Naive thymus-derived CD4-positive, alpha-beta T cell (primary cell): ENCODE results near the gene KIF18B. TPM values are rescaled to one million over a fixed set of nuclear protein-coding genes. Genes with fewer than 3 reads are reported as not detected.
A peak's percentile ranks its signal among the peaks of the same experiment; 100 is the strongest.

Experiments
- ATAC-seq: fragments of 150-1000 bp; cut with Tn5 transposase; 2 replicates; pipeline ENCODE4 v1.10.0; 2021; ENCODE audit warnings: mild to moderate bottlenecking, moderate library complexity
- CTCF ChIA-PET: fragments of 350-600 bp; sonication (Branson Sonifier 250); formaldehyde crosslinking; loops from one replicate; lab custom pipeline; 2021; ENCODE audit warnings: antibody characterized with exemption; lab: Charles Lee
- POLR2A ChIA-PET: fragments of 350-600 bp; sonication (Branson Sonifier 250); formaldehyde crosslinking; loops from one replicate; lab custom pipeline; 2021; ENCODE audit warnings: antibody characterized with exemption, inconsistent platforms; lab: Charles Lee
- DNase-seq, 9 donors: peaks; one replicate each; pipeline versions ENCODE4 v3.0.0 to v3.0.0-alpha.2; 2020 to 2022; ENCODE audit warnings: mixed read lengths in 1 of 9
- H3K27ac ChIP-seq: one replicate; pipeline ENCODE4 v1.7.0; 2013; ENCODE audit warnings: mild to moderate bottlenecking, low read depth, low read length, moderate library complexity
- H3K27me3 ChIP-seq, 2 donors: one replicate each; pipeline ENCODE4 v1.7.0; 2013; ENCODE audit warnings: low read length in 2 of 2, mild to moderate bottlenecking in 2 of 2, moderate library complexity in 2 of 2; ENCODE audit not compliant: control insufficient read depth in 2 of 2, insufficient read depth in 2 of 2
- H3K36me3 ChIP-seq, 3 experiments: 1 replicate in 2 of 3; 2 replicates in 1 of 3; pipeline ENCODE4 v1.7.0; 2013; ENCODE audit warnings: low read length in 3 of 3, mild to moderate bottlenecking in 3 of 3, moderate library complexity in 1 of 3; ENCODE audit not compliant: insufficient read depth in 3 of 3, control insufficient read depth in 2 of 3
- H3K4me1 ChIP-seq, 2 donors: one replicate each; pipeline ENCODE4 v1.7.0; 2013; ENCODE audit warnings: low read length in 2 of 2, mild to moderate bottlenecking in 2 of 2, moderate library complexity in 1 of 2; ENCODE audit not compliant: control insufficient read depth in 2 of 2, insufficient read depth in 2 of 2
- H3K4me3 ChIP-seq: 2 replicates; pipeline ENCODE4 v1.7.0; 2013; ENCODE audit warnings: mild to moderate bottlenecking, low read length
- H3K9me3 ChIP-seq, 3 experiments: 1 replicate in 2 of 3; 2 replicates in 1 of 3; pipeline ENCODE4 v1.7.0; 2013; ENCODE audit warnings: low read length in 3 of 3; ENCODE audit not compliant: control insufficient read depth in 2 of 3
- H3K27ac Mint-ChIP-seq, 9 donors: one replicate each; pipeline ENCODE4 v1.8.0; 2020 to 2022; ENCODE audit warnings: mixed read lengths in 9 of 9, mild to moderate bottlenecking in 8 of 9, moderate library complexity in 5 of 9, inconsistent platforms in 2 of 9
- H3K27me3 Mint-ChIP-seq, 5 donors: one replicate each; pipeline ENCODE4 v1.8.0; 2021 to 2022; ENCODE audit warnings: mixed read lengths in 5 of 5, mild to moderate bottlenecking in 1 of 5
- H3K36me3 Mint-ChIP-seq, 5 donors: one replicate each; pipeline ENCODE4 v1.8.0; 2020 to 2022; ENCODE audit warnings: mixed read lengths in 5 of 5, mild to moderate bottlenecking in 3 of 5, inconsistent platforms in 1 of 5
- H3K4me1 Mint-ChIP-seq, 7 donors: one replicate each; pipeline ENCODE4 v1.8.0; 2020 to 2022; ENCODE audit warnings: mixed read lengths in 7 of 7, mild to moderate bottlenecking in 3 of 7, inconsistent platforms in 1 of 7
- H3K4me3 Mint-ChIP-seq, 10 donors: one replicate each; pipeline ENCODE4 v1.8.0; 2020 to 2022; ENCODE audit warnings: mild to moderate bottlenecking in 10 of 10, mixed read lengths in 10 of 10, moderate library complexity in 6 of 10, inconsistent platforms in 2 of 10
- H3K9me3 Mint-ChIP-seq, 11 donors: one replicate each; pipeline ENCODE4 v1.8.0; 2020 to 2022; ENCODE audit warnings: mixed read lengths in 11 of 11, mild to moderate bottlenecking in 4 of 11, inconsistent platforms in 1 of 11, moderate library complexity in 1 of 11
- intact Hi-C, 2 donors: fragments of 100-400 bp; cut with micrococcal nuclease; formaldehyde crosslinking; loops; one replicate each; pipeline ENCODE4 v1.15.1; 2023
- polyA plus RNA-seq, 2 donors: library from polyadenylated mRNA; unstranded; fragments of 300-500 nt; fragmentation: Illumina TruSeq; gene quantifications; one replicate each; pipeline ENCODE4 v1.2.3, GENCODE V29; 2021
- total RNA-seq, 6 experiments: library from RNA in 5 of 6; stranded (reverse) in 5 of 6; gene quantifications; 1 replicate in 5 of 6; 2 replicates in 1 of 6; pipeline ENCODE4 v1.2.3 and lab custom pipeline; 2021 to 2026

The KIF18B gene
- total and polyA plus RNA-seq, 7 experiments from 2014 or later, result 0.17 to 57.2 TPM; not detected in 5

- CTCF ChIA-PET, result interaction anchor here (1.0 kb wide), 1 partner anchor 33 kb away, joined by 3 read pairs; no protein-coding TSS in a partner anchor
- DNase-seq, result no peak
- Mint-ChIP-seq H3K27ac (no peak overlapping the region), H3K36me3 (no peaks in the 10 kb centered on the region), H3K9me3 (peaks cover 0 to 3% (median 0%) of the 10 kb centered on the region in 11 donors), H3K27me3 (peaks cover 22 to 53% (median 29%) of the 10 kb centered on the region in 5 donors), H3K4me3 (peak overlapping the region in 4 of 10 donors; percentile 16 to 53 (median 48)), H3K4me1 (peaks cover 0 to 13% (median 8%) of the 10 kb centered on the region in 7 donors)
- Histone ChIP-seq H3K4me3 (no peak overlapping the region), H3K27me3 (no peaks in the 10 kb centered on the region), H3K4me1 (no peaks in the 10 kb centered on the region), H3K27ac (no peak overlapping the region), H3K9me3 (no peaks in the 10 kb centered on the region), H3K36me3 (no peaks in the 10 kb centered on the region)
- intact Hi-C loops, result no loop called here
- POLR2A ChIA-PET, result interaction anchor here (0.7 kb wide), 1 partner anchor 339 kb away, joined by 3 read pairs; no protein-coding TSS in a partner anchor
- no peak for ATAC-seq
These were observed 40.7 kb upstream of the KIF18B start for GRCh38 chr17:44988044-44988942.

GRCh38 chr17:44983563-44983962 lies 36.0 kb upstream of the KIF18B start:
- Mint-ChIP-seq H3K4me1 (peaks cover 0 to 13% (median 8%) of the 10 kb centered on the region in 7 donors), H3K4me3 (no peak overlapping the region), H3K9me3 (peaks cover 0 to 3% (median 0%) of the 10 kb centered on the region in 11 donors), H3K27ac (no peak overlapping the region), H3K36me3 (no peaks in the 10 kb centered on the region), H3K27me3 (peaks cover 22 to 53% (median 31%) of the 10 kb centered on the region in 5 donors)
- DNase-seq (no peak), ATAC-seq (no peak)
- H3K9me3 ChIP-seq, result no peaks in the 10 kb centered on the region
- no peak overlapping the region for H3K27ac ChIP-seq
- POLR2A ChIA-PET, result no interaction called here
- no peaks in the 10 kb centered on the region for H3K27me3 ChIP-seq
- H3K4me1 ChIP-seq, result no peaks in the 10 kb centered on the region
- no peaks in the 10 kb centered on the region for H3K36me3 ChIP-seq
- no peak overlapping the region for H3K4me3 ChIP-seq
- intact Hi-C loops, result no loop called here
- CTCF ChIA-PET, result no interaction called here

GRCh38 chr17:44982113-44982702 lies 34.6 kb upstream of the KIF18B start:
- Histone ChIP-seq H3K4me1 (no peaks in the 10 kb centered on the region), H3K27me3 (no peaks in the 10 kb centered on the region), H3K4me3 (no peak overlapping the region), H3K36me3 (no peaks in the 10 kb centered on the region), H3K27ac (no peak overlapping the region), H3K9me3 (no peaks in the 10 kb centered on the region)
- Mint-ChIP-seq H3K36me3 (no peaks in the 10 kb centered on the region), H3K27me3 (peaks cover 16 to 49% (median 28%) of the 10 kb centered on the region in 5 donors), H3K27ac (no peak overlapping the region), H3K4me1 (peaks cover 0 to 3% (median 2%) of the 10 kb centered on the region in 7 donors), H3K4me3 (peak overlapping the region in 1 of 10 donors; percentile 30), H3K9me3 (peaks cover 0 to 3% (median 0%) of the 10 kb centered on the region in 11 donors)
- intact Hi-C loops, result no loop called here
- no peak for DNase-seq
- no peak for ATAC-seq
- POLR2A ChIA-PET, result no interaction called here
- CTCF ChIA-PET, result no interaction called here

GRCh38 chr17:44981221-44981968 lies 33.8 kb upstream of the KIF18B start:
- H3K36me3 Mint-ChIP-seq, result no peaks in the 10 kb centered on the region
- intact Hi-C loops, result no loop called here
- H3K4me3 Mint-ChIP-seq, result no peak overlapping the region
- H3K27ac Mint-ChIP-seq, result no peak overlapping the region
- ATAC-seq, result no peak
- no peaks in the 10 kb centered on the region for H3K27me3 ChIP-seq
- ChIA-PET POLR2A (no interaction called here), CTCF (no interaction called here)
- no peak overlapping the region for H3K27ac ChIP-seq
- no peak for DNase-seq
- peaks cover 0 to 3% (median 0%) of the 10 kb centered on the region in 11 donors for H3K9me3 Mint-ChIP-seq
- H3K4me3 ChIP-seq, result no peak overlapping the region
- H3K4me1 ChIP-seq, result no peaks in the 10 kb centered on the region
- H3K4me1 Mint-ChIP-seq, result no peaks in the 10 kb centered on the region
- no peaks in the 10 kb centered on the region for H3K36me3 ChIP-seq
- H3K27me3 Mint-ChIP-seq, result peaks cover 10 to 49% (median 27%) of the 10 kb centered on the region in 5 donors
- no peaks in the 10 kb centered on the region for H3K9me3 ChIP-seq

GRCh38 chr17:44979426-44979995 lies 31.9 kb upstream of the KIF18B start:
- H3K27me3 Mint-ChIP-seq, result peaks cover 9 to 48% (median 25%) of the 10 kb centered on the region in 5 donors
- POLR2A ChIA-PET, result no interaction called here
- H3K4me1 Mint-ChIP-seq, result no peaks in the 10 kb centered on the region
- intact Hi-C loops, result no loop called here
- DNase-seq (no peak), ATAC-seq (no peak)
- no peak overlapping the region for H3K27ac ChIP-seq
- H3K4me1 ChIP-seq, result no peaks in the 10 kb centered on the region
- H3K27me3 ChIP-seq, result no peaks in the 10 kb centered on the region
- H3K36me3 Mint-ChIP-seq, result no peaks in the 10 kb centered on the region
- H3K9me3 Mint-ChIP-seq, result peaks cover 0 to 1% (median 0%) of the 10 kb centered on the region in 11 donors
- H3K27ac Mint-ChIP-seq, result no peak overlapping the region
- no peak overlapping the region for H3K4me3 ChIP-seq
- H3K36me3 ChIP-seq, result no peaks in the 10 kb centered on the region
- CTCF ChIA-PET, result no interaction called here
- no peak overlapping the region for H3K4me3 Mint-ChIP-seq
- H3K9me3 ChIP-seq, result no peaks in the 10 kb centered on the region

GRCh38 chr17:44978807-44979206 lies 31.2 kb upstream of the KIF18B start:
- Histone ChIP-seq H3K4me1 (no peaks in the 10 kb centered on the region), H3K9me3 (no peaks in the 10 kb centered on the region), H3K27ac (no peak overlapping the region), H3K27me3 (no peaks in the 10 kb centered on the region), H3K36me3 (no peaks in the 10 kb centered on the region), H3K4me3 (no peak overlapping the region)
- Mint-ChIP-seq H3K9me3 (peaks cover 0 to 1% (median 0%) of the 10 kb centered on the region in 11 donors), H3K36me3 (no peaks in the 10 kb centered on the region), H3K27ac (no peak overlapping the region), H3K4me3 (no peak overlapping the region), H3K4me1 (no peaks in the 10 kb centered on the region), H3K27me3 (peaks cover 9 to 50% (median 25%) of the 10 kb centered on the region in 5 donors)
- ATAC-seq, result no peak
- ChIA-PET POLR2A (no interaction called here), CTCF (no interaction called here)
- no peak for DNase-seq
- intact Hi-C loops, result no loop called here
